Uterus (tissue), 2 donors: ENCODE results near the gene CLDN16.

Experiments
- CTCF ChIP-seq, 4 experiments: fragments of 200-600 bp in 2 of 4; fragments of 450-650 bp in 2 of 4; sonication (generic) in 2 of 4; IDR thresholded peaks; one replicate each; pipeline ENCODE4 v1.5.1; 2016 to 2019; ENCODE audit warnings: antibody characterized with exemption in 4 of 4, mild to moderate bottlenecking in 2 of 4, moderate library complexity in 1 of 4
- POLR2A ChIP-seq, 2 donors: fragments of 450-650 bp; IDR thresholded peaks; one replicate each; pipeline ENCODE4 v1.6.1; 2016; ENCODE audit warnings: antibody characterized with exemption in 2 of 2, mild to moderate bottlenecking in 1 of 2, moderate library complexity in 1 of 2

- TF ChIP-seq CTCF (IDR thresholded peaks at IDR 0.05) (no peak), POLR2A (IDR thresholded peaks at IDR 0.05) (no peak)
Measured at GRCh38 chr3:190396001-190396400, 8.0 kb downstream of the CLDN16 start.
